A673 (cell line): ENCODE results near the gene DDX31.

ENCODE experiments used
- CTCF ChIP-seq: fragments of 300-800, 200-600 bp; sonication (generic); conservative IDR thresholded peaks from 2 replicates; pipeline ENCODE4 v1.5.1; 2017; ENCODE audit warnings: low read depth, mild to moderate bottlenecking, antibody characterized with exemption, low read length, moderate library complexity, mixed read lengths
- EZH2 ChIP-seq: fragments of 200-600 bp; sonication (generic); IDR thresholded peaks from 2 replicates; pipeline ENCODE4 v1.6.1; 2017; ENCODE audit warnings: borderline replicate concordance, low read depth, mild to moderate bottlenecking, mixed read lengths, antibody characterized with exemption, low read length; ENCODE audit not compliant: poor library complexity, severe bottlenecking

DNA sequence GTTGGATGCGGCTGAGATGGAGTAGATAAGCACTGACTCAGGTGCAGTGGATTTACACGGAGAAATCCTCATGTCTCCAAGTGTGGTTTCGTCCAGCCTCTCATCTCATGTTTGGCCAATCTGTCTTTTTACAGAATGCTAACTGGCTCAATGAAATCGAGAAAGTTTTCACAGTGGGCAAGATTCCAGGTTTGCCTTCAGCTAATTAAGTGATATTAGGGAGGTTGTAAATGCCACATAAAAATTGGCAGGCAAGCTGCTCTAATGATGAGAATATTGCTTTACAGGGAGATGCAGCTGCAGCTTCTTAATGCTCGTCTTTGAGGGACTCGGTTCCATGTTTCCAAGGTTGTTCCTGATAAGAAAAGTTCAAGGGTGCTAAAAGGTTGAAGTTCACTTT lies 63.7 kb downstream of the DDX31 start:
- TF ChIP-seq CTCF (no peak), EZH2 (no peak)
